ENCODE measurements around the gene ACBD7.
A peak's percentile ranks its signal among the peaks of the same experiment; 100 is the strongest.

Gene ACBD7

DNA sequence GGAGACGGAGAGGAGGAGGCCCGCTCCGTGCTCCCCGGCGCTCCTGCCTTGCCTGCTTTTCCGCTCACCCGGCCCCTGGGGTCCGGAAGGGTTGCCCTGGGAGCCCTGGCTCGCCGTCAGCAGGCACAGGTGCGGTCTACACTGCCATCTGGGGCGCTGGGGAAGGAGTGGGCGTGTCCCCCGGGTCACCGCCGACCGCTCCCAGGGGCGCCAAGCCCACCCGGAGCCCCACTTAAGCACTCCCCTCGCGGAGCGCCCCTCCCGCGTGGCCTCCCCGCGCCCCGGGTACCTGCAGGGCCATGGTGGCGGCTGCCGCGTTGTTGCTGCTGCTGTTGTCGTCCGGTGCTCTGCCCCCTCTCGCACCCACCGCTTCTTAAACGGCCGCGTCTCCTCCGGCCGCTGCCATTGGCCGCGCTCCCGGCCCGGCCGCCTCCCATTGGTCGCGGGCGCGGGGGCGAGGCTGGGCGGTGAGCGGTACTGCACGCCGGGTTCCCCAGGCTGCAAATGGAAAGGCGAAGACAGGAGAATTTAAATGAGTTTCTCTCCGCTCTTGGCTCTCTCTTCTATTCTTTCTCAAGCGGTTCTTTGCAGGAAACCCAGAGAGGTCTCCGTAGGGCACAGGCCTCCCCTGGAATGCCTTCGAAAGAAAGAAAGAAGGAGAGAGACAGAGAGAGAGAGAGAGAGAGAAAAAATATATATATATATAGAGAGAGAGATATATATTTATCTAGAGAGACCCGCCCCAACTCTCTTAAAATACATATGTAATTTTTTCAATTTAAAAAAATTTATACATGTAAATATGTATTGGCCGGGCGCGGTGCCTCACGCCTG is at the start of gene ACBD7:
Gene ACBD7 (minus strand): TSS at position 349 of the 834 bp plus-strand sequence. CDS start 48 bp downstream, at position 301.
- no peak for DNase-seq (ENCODE audit: low read depth, low spot score)
- Histone ChIP-seq H3K4me3 (peak within 1 kb of the TSS; percentile 66), H3K36me3 (ENCODE audit: insufficient read depth, low read length) (no peaks in the 10 kb centered on the region), H3K9ac (ENCODE audit: insufficient read length) (no peak within 1 kb of the TSS), H3K27ac (no peak within 1 kb of the TSS), H3K9me3 (ENCODE audit: low read depth, low read length) (no peaks in the 10 kb centered on the region)
- TF ChIP-seq EZH2 (IDR thresholded peaks at IDR 0.05) (no peak), FOXP2 (optimal IDR thresholded peaks at IDR 0.05; ENCODE audit: control extremely low read depth, extremely low read length, insufficient read depth) (no peak), POLR2AphosphoS5 (IDR thresholded peaks at IDR 0.05; ENCODE audit: borderline replicate concordance, low read depth, low read length) (no peak)

DNA sequence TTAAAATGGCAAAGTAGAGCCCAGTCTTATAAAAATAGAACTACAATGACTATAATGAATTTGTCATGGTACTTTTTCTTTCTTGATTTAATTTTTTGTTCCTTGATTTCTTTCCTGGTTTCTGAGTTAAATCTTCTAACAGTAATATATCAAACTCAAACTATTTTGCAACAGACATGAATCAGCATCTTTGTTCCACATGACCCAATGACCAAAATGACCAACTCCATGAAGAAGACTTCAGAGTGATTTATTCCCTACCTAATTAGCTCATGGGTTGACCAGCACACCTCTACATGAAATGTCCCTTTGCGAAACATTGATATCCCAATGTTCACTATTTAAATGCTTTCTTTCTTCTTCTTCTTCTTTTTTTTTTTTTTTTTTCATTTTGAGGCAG is 49.1 kb upstream of the ACBD7 start:
- H3K36me3 ChIP-seq (ENCODE audit: insufficient read depth, low read length): no peaks in the 10 kb centered on the region
- DNase-seq (ENCODE audit: low read depth, low spot score): no peak
- no peak overlapping the region for H3K27ac ChIP-seq
- H3K4me3 ChIP-seq: no peak overlapping the region
- TF ChIP-seq POLR2AphosphoS5 (IDR thresholded peaks at IDR 0.05; ENCODE audit: borderline replicate concordance, low read depth, low read length) (no peak), FOXP2 (optimal IDR thresholded peaks at IDR 0.05; ENCODE audit: control extremely low read depth, extremely low read length, insufficient read depth) (no peak), EZH2 (IDR thresholded peaks at IDR 0.05) (no peak)
- no peak overlapping the region for H3K9ac ChIP-seq (ENCODE audit: insufficient read length)
- no peaks in the 10 kb centered on the region for H3K9me3 ChIP-seq (ENCODE audit: low read depth, low read length)

DNA sequence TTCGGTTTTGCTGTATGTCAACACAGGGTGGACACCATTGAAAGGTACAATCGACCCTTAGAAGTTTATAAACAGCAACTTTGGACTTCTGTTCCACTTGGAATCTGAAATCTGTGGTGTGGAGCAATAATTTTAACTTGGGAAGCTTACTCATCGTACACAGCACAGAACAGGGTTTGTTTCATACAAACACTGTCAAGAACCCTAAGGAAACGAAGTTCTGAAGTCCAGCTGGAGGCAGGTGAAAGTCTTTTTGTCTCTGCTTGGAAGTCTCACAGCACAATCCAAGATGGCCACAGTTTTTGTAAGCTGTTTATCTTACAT is 48.4 kb upstream of the ACBD7 start:
- Histone ChIP-seq H3K27ac (no peak overlapping the region), H3K36me3 (ENCODE audit: insufficient read depth, low read length) (no peaks in the 10 kb centered on the region), H3K9me3 (ENCODE audit: low read depth, low read length) (no peaks in the 10 kb centered on the region), H3K9ac (ENCODE audit: insufficient read length) (no peak overlapping the region), H3K4me3 (no peak overlapping the region)
- no peak for DNase-seq (ENCODE audit: low read depth, low spot score)
- TF ChIP-seq FOXP2 (optimal IDR thresholded peaks at IDR 0.05; ENCODE audit: control extremely low read depth, extremely low read length, insufficient read depth): no peak
- no peak for TF ChIP-seq EZH2 (IDR thresholded peaks at IDR 0.05)
- TF ChIP-seq POLR2AphosphoS5 (IDR thresholded peaks at IDR 0.05; ENCODE audit: borderline replicate concordance, low read depth, low read length): no peak

DNA sequence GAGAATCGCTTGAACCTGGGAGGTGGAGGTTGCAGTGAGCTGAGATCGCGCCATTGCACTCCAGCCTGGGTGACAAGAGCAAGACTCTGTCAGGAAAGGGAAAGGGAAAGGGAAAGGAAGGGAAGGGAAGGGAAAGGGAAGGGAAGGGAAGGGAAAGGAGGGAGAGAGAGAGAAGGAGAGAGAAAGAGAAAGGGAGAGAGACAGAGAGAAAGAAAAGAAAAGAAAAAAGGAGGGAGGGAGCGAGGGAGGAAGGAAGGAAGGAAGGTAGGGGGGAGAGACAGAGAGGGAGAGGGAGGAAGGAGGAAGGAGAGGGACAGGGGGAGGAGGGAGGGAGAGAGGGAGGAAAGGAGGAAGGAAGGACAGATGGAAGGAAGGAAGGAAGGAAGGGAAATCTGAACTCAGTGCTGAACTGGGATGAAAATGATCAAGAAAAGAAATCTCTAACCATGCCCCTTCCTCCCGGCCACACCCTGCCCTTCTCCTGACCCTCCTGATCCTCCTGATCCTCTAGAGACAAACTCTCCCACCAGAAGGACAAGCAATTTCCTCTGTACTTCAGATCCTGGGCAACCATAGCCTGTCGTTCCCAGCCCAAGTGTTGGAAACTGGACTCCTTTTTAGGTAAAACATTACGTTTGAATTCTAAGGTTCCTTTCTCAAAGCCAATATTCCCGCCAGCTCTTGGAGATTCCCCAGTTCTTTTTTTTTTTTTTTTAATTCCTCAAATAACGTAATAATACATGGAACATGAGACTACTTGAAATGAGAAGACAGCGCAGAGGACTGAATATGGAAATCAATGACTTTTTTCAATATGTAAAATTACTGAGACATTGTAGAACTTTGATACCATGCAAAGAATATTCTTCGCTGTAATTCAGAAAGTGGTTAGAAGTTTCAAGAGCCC is 47.8 kb upstream of the ACBD7 start:
- no peak for TF ChIP-seq FOXP2 (optimal IDR thresholded peaks at IDR 0.05; ENCODE audit: control extremely low read depth, extremely low read length, insufficient read depth)
- no peak for TF ChIP-seq EZH2 (IDR thresholded peaks at IDR 0.05)
- TF ChIP-seq POLR2AphosphoS5 (IDR thresholded peaks at IDR 0.05; ENCODE audit: borderline replicate concordance, low read depth, low read length): no peak
- Histone ChIP-seq H3K27ac (no peak overlapping the region), H3K9me3 (ENCODE audit: low read depth, low read length) (no peaks in the 10 kb centered on the region), H3K4me3 (no peak overlapping the region), H3K9ac (ENCODE audit: insufficient read length) (no peak overlapping the region), H3K36me3 (ENCODE audit: insufficient read depth, low read length) (no peaks in the 10 kb centered on the region)
- no peak for DNase-seq (ENCODE audit: low read depth, low spot score)

DNA sequence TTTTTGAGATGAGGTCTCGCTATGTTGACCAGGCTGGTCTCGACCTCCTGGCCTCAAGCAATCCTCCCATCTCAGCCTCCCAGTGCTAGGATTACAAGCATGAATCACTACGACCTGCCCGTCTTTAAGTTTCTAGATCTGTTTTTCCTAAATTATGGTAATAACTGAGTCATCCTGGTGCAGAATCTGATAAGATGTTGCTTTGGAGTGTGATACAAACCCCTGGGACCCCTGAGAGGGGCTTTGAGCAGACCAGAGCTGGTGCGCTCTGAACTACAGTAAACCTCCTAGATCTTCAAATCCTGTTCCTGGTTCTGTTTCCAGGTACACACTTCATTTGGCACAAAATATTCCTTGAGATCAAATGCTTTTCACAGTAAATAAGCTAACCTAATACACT is 42.8 kb upstream of the ACBD7 start:
- H3K36me3 ChIP-seq (ENCODE audit: insufficient read depth, low read length): no peaks in the 10 kb centered on the region
- H3K9me3 ChIP-seq (ENCODE audit: low read depth, low read length): no peaks in the 10 kb centered on the region
- no peak overlapping the region for H3K9ac ChIP-seq (ENCODE audit: insufficient read length)
- no peak for DNase-seq (ENCODE audit: low read depth, low spot score)
- TF ChIP-seq POLR2AphosphoS5 (IDR thresholded peaks at IDR 0.05; ENCODE audit: borderline replicate concordance, low read depth, low read length) (no peak), FOXP2 (optimal IDR thresholded peaks at IDR 0.05; ENCODE audit: control extremely low read depth, extremely low read length, insufficient read depth) (no peak), EZH2 (IDR thresholded peaks at IDR 0.05) (no peak)
- H3K4me3 ChIP-seq: no peak overlapping the region
- H3K27ac ChIP-seq: no peak overlapping the region

DNA sequence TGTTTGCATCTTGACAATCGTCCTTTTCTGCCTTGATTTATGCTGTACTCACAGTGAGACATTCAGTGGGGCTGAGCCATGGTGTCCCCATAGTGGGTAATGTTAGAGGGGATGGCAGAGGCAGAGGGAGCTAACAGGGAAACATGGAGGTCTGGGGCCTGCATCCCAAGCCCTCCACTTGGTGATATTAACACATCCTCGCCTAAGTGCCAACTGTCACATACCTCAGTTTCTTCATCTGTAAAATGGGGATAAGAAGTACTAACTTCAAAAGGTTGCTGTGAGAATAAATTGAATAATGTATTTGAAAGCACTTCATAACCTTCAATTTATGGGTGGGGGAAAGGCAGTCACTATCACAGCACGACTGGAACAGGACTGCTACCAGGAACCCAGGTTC is 36.3 kb upstream of the ACBD7 start:
- no peak for TF ChIP-seq FOXP2 (optimal IDR thresholded peaks at IDR 0.05; ENCODE audit: control extremely low read depth, extremely low read length, insufficient read depth)
- no peak for TF ChIP-seq EZH2 (IDR thresholded peaks at IDR 0.05)
- TF ChIP-seq POLR2AphosphoS5 (IDR thresholded peaks at IDR 0.05; ENCODE audit: borderline replicate concordance, low read depth, low read length): no peak
- Histone ChIP-seq H3K9me3 (ENCODE audit: low read depth, low read length) (no peaks in the 10 kb centered on the region), H3K36me3 (ENCODE audit: insufficient read depth, low read length) (no peaks in the 10 kb centered on the region), H3K27ac (no peak overlapping the region), H3K9ac (ENCODE audit: insufficient read length) (no peak overlapping the region), H3K4me3 (no peak overlapping the region)
- DNase-seq (ENCODE audit: low read depth, low spot score): no peak

DNA sequence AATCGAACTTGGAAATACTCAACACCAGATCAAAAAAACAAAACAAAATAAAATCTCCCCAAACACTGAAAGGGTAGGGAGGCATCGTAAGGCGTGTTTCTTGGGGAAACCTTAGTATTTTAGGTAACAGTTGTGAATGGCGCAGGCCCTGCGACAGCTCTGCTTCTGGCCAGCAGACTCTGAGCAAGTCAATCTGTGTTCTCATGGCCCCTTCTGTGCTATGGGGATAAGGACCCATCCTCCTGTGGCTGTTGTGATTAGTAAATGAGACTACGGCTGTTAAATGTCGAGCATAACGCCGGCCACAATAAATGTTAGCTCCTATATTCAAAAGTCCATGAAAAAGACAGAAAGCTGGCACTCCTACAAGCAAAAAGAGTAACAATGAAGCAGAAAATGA is 35.6 kb upstream of the ACBD7 start:
- Histone ChIP-seq H3K27ac (no peak overlapping the region), H3K9ac (ENCODE audit: insufficient read length) (no peak overlapping the region), H3K9me3 (ENCODE audit: low read depth, low read length) (no peaks in the 10 kb centered on the region), H3K36me3 (ENCODE audit: insufficient read depth, low read length) (no peaks in the 10 kb centered on the region), H3K4me3 (no peak overlapping the region)
- TF ChIP-seq POLR2AphosphoS5 (IDR thresholded peaks at IDR 0.05; ENCODE audit: borderline replicate concordance, low read depth, low read length) (no peak), FOXP2 (optimal IDR thresholded peaks at IDR 0.05; ENCODE audit: control extremely low read depth, extremely low read length, insufficient read depth) (no peak), EZH2 (IDR thresholded peaks at IDR 0.05) (no peak)
- DNase-seq (ENCODE audit: low read depth, low spot score): no peak

DNA sequence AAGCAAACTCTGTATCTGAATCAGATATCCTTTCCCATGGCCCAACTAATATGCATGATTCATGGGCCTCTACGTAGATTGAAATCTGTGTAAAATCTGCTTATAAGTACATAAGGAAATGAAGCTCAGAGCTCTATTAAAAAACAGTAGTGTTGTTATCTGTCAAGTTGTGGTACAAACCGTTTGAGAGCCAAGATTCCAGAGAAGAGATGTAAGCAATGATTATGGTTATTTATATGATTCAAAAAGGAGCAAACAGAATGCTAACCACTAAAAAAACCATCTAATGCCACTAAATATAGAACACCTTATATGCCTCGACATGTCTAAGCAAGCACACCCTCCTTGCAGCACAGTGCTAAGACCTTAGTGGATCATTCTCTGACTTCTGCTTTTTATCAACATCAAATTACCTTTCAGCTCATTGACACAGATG is 35.2 kb upstream of the ACBD7 start:
- H3K36me3 ChIP-seq (ENCODE audit: insufficient read depth, low read length): no peaks in the 10 kb centered on the region
- H3K9ac ChIP-seq (ENCODE audit: insufficient read length): no peak overlapping the region
- H3K4me3 ChIP-seq: no peak overlapping the region
- DNase-seq (ENCODE audit: low read depth, low spot score): no peak
- no peaks in the 10 kb centered on the region for H3K9me3 ChIP-seq (ENCODE audit: low read depth, low read length)
- TF ChIP-seq POLR2AphosphoS5 (IDR thresholded peaks at IDR 0.05; ENCODE audit: borderline replicate concordance, low read depth, low read length) (no peak), EZH2 (IDR thresholded peaks at IDR 0.05) (no peak), FOXP2 (optimal IDR thresholded peaks at IDR 0.05; ENCODE audit: control extremely low read depth, extremely low read length, insufficient read depth) (no peak)
- H3K27ac ChIP-seq: no peak overlapping the region

All from SK-N-MC (cell line).